ENCODE data around the gene CADPS.

Gene CADPS

GRCh38 chr3:62405135-62405534 is 470.1 kb downstream of the CADPS start:
- no peak for DNase-seq

DNA sequence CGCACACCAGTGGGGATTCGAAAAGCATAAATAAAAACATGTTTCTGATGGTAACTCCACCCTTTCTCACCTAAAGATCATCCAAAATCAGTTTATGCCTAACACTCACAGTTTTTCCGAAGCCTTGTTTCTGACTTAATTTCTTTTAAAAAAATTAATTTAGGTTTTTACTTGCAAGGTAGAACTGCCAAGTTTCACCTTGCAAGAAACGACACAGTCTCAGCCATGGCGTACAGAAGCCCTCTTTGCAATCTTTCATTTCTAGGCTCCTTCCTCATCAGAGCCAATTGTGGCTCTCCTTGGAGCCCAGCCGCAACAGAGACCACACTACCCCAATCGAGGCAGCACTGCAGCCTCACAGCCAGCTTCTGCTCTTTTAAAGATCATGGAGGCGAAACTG is 470.9 kb downstream of the CADPS start:
- DNase-seq: no peak

DNA sequence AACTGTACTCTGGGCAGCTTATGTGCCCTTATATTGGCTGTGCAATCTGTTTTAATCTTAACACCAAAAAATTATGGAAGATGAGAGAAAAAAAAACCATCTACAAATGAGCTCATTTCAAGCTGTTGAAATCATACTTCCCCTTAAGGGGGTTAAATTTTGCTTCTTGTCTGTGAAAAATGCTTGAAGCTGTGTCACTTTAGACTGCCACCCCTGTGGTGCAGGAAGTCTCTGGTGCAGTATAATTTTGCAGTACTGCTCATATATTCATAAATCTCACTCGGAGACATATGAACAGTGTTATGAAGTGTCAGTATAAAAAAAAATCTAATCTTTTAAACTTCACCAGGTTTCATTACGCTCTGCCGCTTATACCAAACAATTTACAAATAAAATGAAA is 471.5 kb downstream of the CADPS start:
- no peak for DNase-seq

DNA sequence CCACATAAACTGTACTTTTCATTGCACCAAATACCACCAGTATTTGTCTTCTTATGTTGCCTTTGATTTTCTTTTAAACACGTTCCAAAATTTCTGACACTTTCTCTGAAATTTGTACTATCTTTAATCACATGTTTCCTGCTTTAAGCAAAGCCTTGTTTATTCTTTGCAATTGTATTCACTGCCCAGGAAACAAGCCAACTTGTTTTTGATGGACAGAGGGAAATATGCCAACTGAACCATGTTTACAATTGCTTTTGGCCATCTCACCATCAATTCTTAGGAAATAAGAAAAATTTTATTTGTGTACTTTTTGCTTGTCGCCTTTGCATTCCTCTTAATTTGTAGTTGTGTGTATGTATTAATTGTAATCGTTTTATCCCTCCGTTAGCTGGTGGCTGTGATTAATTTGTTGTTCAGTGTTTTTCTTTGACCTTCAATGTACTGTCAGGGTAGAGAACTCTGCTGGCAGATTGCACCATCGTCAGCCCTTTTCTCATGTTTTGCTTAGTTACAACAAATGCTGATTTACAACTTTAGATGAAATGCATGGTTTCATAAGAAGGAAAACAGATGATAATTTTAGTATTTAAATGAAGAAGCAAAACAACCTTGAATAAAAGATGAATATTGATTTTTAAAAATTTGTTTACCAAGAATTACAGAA is 482.5 kb downstream of the CADPS start:
- no peak for DNase-seq

GRCh38 chr3:62387251-62387650 is 488.0 kb downstream of the CADPS start:
- DNase-seq: no peak

- DNase-seq: no peak
Measured at GRCh38 chr3:62379321-62379798, 495.9 kb downstream of the CADPS start.

DNA sequence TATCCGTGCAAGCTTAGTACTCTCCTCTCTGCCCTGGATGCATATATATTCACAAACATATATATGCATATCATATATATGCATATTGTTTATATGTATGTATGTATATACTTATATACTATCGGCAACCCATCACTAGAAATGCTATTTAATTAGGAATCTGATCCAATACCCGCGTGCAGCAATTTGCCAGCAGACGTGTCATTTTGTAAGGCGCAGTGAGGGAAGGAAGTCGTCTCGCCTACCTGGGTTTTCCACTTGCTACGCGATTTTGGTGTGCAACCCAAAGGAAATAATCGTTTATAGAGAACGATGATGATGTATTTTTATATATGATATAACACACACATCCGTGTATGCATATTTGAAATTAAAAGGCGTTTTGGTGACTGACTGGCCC is 496.3 kb downstream of the CADPS start:
- DNase-seq: no peak

GRCh38 chr3:62378311-62378789 is 496.9 kb downstream of the CADPS start:
- no peak for DNase-seq

DNA sequence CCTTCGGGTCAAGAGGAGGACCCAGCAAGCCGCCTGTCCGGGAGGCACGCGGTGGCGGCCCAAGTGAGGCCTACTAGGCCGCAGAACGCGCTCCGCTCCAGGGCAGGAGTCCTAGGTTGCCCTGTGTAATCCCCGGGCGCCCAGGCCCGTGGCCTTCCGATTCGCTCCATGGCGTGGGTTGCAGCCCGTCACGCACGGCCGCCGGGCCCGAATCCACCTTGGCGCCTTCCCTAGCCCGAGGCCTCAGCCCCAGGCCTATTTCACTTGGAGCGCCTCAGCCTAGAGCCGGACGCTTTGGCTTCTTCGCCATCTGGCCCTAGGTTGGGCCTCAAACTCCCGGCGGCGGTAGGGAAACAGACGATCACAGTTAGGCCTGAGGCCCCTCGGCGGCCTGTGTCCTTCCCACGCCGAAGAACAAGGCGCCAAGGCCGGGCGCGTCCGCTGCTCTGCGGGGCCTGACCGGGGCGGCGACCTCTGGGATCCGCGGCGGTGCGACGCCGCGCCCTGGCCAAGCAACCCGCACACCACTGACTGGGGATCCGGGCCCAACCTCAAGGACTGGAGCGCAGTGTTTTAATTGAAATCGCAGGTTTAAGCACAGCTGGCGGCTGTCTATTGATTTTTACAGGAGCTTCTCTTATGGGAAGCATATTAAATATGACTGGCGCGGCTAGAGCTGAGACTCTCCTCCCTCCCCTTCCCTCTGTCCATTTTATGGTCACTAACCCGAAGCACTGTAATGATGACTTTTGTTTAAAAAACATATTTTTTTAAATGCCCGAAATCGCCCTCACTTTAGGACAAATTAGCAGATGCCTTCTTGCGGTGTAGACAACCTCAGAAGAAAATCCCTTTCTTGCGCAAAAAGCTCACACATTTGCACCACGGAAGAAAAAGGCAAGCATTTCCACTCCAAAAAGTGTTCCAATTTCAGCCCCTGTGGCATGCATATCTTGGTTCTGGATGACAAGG is 498.0 kb downstream of the CADPS start:
- DNase-seq: no peak

DNA sequence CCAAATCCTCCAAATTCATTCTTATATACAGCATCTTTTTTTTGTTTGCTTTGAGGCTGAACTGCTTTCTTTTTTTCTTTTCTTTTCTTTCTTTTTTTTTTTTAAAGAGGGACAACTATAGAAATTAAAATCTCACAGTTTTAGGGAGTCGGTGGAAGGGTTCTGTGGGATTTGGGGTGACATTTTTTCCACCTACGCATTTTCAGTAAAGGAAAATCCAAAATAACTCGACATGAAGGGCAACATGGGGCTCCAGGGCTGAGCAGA is 498.8 kb downstream of the CADPS start:
- DNase-seq: no peak

DNA sequence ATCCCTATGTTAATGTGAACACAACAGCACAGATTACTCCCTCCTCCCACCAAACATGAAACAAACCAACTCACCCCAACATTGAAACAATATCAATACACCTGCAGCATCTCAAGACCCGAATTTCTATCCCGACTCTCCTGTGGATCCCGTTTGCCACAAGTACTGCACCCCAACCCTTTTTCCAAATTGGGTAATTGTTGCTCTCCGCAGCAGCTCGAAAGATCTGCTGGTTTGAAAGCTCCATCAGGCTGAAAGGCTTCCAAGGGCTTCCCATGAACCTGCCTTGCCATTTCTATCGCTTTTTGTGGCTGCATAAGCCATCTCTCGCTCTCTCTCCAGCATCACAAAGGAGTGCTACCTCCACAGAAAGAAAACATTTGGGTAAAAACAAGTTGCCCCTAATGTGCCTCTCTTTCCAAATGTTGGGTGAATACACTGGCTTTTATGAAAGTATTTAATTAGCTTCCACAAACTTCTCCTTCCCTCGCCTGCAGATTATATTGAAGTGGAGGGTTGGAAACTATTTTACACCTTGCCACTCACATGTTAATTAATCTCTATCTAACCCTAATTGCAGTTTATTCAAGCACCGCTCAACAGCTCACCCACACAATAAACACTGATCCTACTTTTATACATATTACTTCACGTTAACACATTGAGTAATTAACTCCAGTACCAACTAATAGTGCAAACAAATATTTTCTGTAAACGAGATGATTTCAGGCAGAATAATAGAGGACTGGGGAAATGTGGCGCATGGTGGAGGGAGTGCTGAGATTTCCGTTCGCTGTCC is 499.4 kb downstream of the CADPS start:
- DNase-seq: no peak

GRCh38 chr3:62374341-62375218 is 500.6 kb downstream of the CADPS start:
- no peak for DNase-seq

GRCh38 chr3:62373714-62374333 is 501.4 kb downstream of the CADPS start:
- DNase-seq: no peak

GRCh38 chr3:62373215-62373614 is 502.0 kb downstream of the CADPS start, which contains the start of gene FEZF2:
Gene FEZF2, minus strand, starts transcription at chr3:62373550. Its CDS starts 682 bp downstream, at chr3:62372868.
- no peak for DNase-seq

DNA sequence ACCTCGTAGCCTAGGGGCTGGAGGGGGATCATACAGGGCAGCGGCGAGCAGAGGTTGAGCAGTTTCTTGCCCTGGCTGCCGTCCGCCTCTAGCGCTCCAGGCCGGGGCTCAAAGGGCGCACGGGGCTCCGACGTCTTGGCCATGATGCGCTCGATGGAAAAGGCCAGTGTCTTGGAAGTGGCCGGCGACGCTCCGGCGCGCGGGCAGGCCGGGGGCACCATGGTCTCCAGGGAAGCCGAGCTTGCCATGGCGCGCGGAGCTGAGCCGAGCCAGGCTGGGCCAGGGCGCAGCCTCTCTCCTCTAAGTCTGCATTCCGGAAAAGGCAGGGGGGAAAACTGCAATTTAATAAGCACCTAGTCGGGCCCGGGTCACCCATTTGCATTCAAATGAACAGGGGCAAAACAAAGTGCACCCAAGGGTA is 502.6 kb downstream of the CADPS start:
- no peak for DNase-seq

GRCh38 chr3:62371720-62372591 is 503.3 kb downstream of the CADPS start:
- no peak for DNase-seq

DNA sequence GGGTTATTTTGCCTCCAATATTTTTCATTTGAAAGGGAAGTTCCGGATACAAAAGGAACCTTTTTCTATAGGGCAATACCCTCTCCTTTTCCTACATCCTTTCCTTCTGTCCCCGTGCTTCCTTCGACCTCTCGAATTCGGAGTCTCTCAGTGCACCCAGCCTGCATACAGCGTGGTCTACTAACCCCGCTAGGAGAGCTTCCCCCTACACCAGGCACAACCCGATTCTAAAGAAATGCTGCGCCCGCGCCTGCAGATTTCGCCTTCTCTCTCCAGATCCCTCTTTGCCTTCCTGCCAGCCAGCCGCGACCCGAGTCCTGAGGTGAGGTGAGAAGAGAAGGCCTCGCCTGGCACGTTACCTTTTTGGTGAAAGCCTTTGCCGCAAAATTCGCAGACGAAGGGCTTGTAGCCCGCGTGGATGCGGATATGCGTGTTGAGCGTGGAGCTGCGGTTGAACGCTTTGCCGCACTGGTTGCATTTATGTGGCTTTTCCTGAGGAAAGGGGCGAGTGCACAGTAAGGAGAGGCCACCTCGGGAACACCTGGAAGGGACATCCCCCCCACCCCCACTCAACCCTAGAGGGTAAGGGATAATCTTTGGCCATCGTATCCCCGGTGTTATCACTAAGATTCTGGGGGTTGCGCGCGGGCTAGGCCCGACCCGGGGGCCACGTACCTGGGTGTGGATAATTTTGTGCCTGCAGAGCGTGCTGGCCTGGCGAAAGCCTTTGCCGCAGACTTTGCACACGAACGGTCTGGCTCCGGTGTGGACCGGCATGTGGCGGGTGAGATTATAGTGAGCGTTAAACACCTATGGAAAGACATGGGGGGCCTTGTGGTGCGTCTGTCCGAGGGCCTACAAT is 504.1 kb downstream of the CADPS start:
- no peak for DNase-seq

- DNase-seq: no peak
Measured at GRCh38 chr3:62370112-62370857, 504.9 kb downstream of the CADPS start.

DNA sequence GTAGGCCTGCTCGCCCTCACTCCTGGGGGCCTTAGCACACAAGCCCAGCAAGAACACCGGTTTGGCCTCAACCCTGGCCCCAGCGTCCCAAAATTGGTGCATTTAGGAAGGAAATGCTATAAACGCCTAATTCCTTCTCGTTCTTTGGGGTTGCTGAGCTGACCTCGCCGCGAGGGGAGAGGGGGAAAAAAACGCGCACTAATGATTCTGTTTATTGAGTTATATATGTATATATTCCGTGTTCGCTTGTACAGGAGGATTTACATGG is 505.8 kb downstream of the CADPS start:
- DNase-seq: no peak

Measured in GF-D8 (cell line).